Hepatocyte (in vitro differentiated cells): ENCODE measurements around the gene ARHGAP12.

ENCODE experiments used
- EZH2 ChIP-seq: fragments of 200-600 bp; sonication (generic); IDR thresholded peaks from 2 replicates; pipeline ENCODE4 v1.6.1; 2016; ENCODE audit warnings: antibody characterized with exemption, mild to moderate bottlenecking, borderline replicate concordance
- TF ChIP-seq, protein P1 (sequence below): fragments of 200-600 bp; sonication (generic); IDR thresholded peaks from 2 replicates; pipeline ENCODE4 v1.5.1; 2016; ENCODE audit warnings: antibody characterized with exemption, mild to moderate bottlenecking; ENCODE audit not compliant: poor library complexity

- TF ChIP-seq, protein P1, sequence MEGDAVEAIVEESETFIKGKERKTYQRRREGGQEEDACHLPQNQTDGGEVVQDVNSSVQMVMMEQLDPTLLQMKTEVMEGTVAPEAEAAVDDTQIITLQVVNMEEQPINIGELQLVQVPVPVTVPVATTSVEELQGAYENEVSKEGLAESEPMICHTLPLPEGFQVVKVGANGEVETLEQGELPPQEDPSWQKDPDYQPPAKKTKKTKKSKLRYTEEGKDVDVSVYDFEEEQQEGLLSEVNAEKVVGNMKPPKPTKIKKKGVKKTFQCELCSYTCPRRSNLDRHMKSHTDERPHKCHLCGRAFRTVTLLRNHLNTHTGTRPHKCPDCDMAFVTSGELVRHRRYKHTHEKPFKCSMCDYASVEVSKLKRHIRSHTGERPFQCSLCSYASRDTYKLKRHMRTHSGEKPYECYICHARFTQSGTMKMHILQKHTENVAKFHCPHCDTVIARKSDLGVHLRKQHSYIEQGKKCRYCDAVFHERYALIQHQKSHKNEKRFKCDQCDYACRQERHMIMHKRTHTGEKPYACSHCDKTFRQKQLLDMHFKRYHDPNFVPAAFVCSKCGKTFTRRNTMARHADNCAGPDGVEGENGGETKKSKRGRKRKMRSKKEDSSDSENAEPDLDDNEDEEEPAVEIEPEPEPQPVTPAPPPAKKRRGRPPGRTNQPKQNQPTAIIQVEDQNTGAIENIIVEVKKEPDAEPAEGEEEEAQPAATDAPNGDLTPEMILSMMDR, result no peak
- TF ChIP-seq EZH2, result no peak
Observed at GRCh38 chr10:31937371-31937770, 8.7 kb upstream of the ARHGAP12 start.
